K562 (cell line): Measurements from ENCODE around the gene WTIP. TPM values are rescaled to one million over a fixed set of nuclear protein-coding genes. Genes with fewer than 3 reads are reported as not detected.

Experiments used
- RAD21 ChIP-seq, 2 experiments: fragments of 250-450 bp in 1 of 2; fragments of 450-650 bp in 1 of 2; sonication (Bioruptor Pico) in 1 of 2; formaldehyde crosslinking in 1 of 2; IDR thresholded peaks in 1 of 2; conservative IDR thresholded peaks in 1 of 2; 2 replicates each; pipeline versions ENCODE4 v1.4.0 to v1.8.0; 2020 to 2022; ENCODE audit warnings: mild to moderate bottlenecking in 2 of 2, moderate library complexity in 1 of 2
- RFX1 ChIP-seq: fragments of 450-650 bp; IDR thresholded peaks from 2 replicates; pipeline ENCODE4 v1.6.1; 2016; ENCODE audit warnings: mild to moderate bottlenecking, moderate library complexity
- ZNF644 ChIP-seq: fragments of 200-800 bp; sonication (Bioruptor generic); IDR thresholded peaks from 2 replicates; pipeline ENCODE4 v1.6.1; 2016; ENCODE audit warnings: low read depth, missing genetic modification characterization, missing compliant biosample characterization
- polyA plus RNA-seq, 8 experiments: library from polyadenylated mRNA; depleted of rRNA in 4 of 8; stranded (reverse) in 5 of 8; unstranded in 3 of 8; fragments of >200 nt; fragmentation: Nextera tagmentation in 2 of 8; fragmentation: Illumina TruSeq in 1 of 8; extraction: Ambion mirVana in 2 of 8; extraction: Trizol in 1 of 8; gene quantifications; 2 replicates each; pipeline versions ENCODE4 v1.2.1 to v1.2.3, GENCODE V29; 2011 to 2014; ENCODE audit warnings: inconsistent platforms in 1 of 8, missing spikeins in 1 of 8
- total RNA-seq, 7 experiments: library from RNA; depleted of rRNA in 6 of 7; stranded (reverse); fragments of >200 nt in 6 of 7; fragmentation: Illumina TruSeq in 2 of 7; extraction: Trizol in 2 of 7; gene quantifications; 2 replicates each; pipeline versions ENCODE4 v1.2.1 to v1.2.3, GENCODE V29; 2011 to 2021; ENCODE audit warnings: low replicate concordance in 1 of 7
- TF ChIP-seq, protein P1 (sequence below), 2 experiments: fragments of 450-650 bp; formaldehyde crosslinking in 1 of 2; IDR thresholded peaks; 2 replicates each; pipeline versions ENCODE4 v1.4.0 to v1.6.1; 2014 to 2020; ENCODE audit warnings: mild to moderate bottlenecking in 2 of 2, borderline replicate concordance in 1 of 2, low read depth in 1 of 2

WTIP gene
- total and polyA plus RNA-seq, 9 of the 15 experiments (the other 6 are each of a cell fraction or from before 2014, with no cell fraction given), result under 0.01 to 0.54 (median 0.27) TPM; not detected in 1

- TF ChIP-seq RAD21 (CRISPR knock-in tag; conservative IDR thresholded peaks at IDR 0.05 in 1 of 2, IDR thresholded peaks at IDR 0.05 in 1 of 2) (peak in 1 of 2 experiments; percentile 51; a peak in 2 of 4 replicates), RFX1 (peak; percentile 49), ZNF644 (tag) (no peak)
- TF ChIP-seq, protein P1, sequence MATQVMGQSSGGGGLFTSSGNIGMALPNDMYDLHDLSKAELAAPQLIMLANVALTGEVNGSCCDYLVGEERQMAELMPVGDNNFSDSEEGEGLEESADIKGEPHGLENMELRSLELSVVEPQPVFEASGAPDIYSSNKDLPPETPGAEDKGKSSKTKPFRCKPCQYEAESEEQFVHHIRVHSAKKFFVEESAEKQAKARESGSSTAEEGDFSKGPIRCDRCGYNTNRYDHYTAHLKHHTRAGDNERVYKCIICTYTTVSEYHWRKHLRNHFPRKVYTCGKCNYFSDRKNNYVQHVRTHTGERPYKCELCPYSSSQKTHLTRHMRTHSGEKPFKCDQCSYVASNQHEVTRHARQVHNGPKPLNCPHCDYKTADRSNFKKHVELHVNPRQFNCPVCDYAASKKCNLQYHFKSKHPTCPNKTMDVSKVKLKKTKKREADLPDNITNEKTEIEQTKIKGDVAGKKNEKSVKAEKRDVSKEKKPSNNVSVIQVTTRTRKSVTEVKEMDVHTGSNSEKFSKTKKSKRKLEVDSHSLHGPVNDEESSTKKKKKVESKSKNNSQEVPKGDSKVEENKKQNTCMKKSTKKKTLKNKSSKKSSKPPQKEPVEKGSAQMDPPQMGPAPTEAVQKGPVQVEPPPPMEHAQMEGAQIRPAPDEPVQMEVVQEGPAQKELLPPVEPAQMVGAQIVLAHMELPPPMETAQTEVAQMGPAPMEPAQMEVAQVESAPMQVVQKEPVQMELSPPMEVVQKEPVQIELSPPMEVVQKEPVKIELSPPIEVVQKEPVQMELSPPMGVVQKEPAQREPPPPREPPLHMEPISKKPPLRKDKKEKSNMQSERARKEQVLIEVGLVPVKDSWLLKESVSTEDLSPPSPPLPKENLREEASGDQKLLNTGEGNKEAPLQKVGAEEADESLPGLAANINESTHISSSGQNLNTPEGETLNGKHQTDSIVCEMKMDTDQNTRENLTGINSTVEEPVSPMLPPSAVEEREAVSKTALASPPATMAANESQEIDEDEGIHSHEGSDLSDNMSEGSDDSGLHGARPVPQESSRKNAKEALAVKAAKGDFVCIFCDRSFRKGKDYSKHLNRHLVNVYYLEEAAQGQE (IDR thresholded peaks at IDR 0.05; ENCODE audit: borderline replicate concordance), result peak; percentile 15; the same call in 1 of the 2 replicates
- TF ChIP-seq, protein P1 (CRISPR knock-in tag; IDR thresholded peaks at IDR 0.05; ENCODE audit: low read depth), result no peak
Measured at GRCh38 chr19:34555447-34555846, 73.9 kb downstream of the WTIP start (continued).
